Measurements from ENCODE around the gene KMT2C. TPM values are rescaled to one million over a fixed set of nuclear protein-coding genes. Genes with fewer than 3 reads are reported as not detected.

KMT2C gene
- total RNA-seq, 3 donors from 2014 or later (not counting 1 experiment from before 2014, with no cell fraction given), result 159 to 177 (median 167) TPM

GRCh38 chr7:152107945-152108344, 327.9 kb downstream of the KMT2C start:
- H3K27me3 ChIP-seq (ENCODE audit: control insufficient read depth, insufficient read depth, low read length), result no peaks in the 10 kb centered on the region
- TF ChIP-seq, protein P1, sequence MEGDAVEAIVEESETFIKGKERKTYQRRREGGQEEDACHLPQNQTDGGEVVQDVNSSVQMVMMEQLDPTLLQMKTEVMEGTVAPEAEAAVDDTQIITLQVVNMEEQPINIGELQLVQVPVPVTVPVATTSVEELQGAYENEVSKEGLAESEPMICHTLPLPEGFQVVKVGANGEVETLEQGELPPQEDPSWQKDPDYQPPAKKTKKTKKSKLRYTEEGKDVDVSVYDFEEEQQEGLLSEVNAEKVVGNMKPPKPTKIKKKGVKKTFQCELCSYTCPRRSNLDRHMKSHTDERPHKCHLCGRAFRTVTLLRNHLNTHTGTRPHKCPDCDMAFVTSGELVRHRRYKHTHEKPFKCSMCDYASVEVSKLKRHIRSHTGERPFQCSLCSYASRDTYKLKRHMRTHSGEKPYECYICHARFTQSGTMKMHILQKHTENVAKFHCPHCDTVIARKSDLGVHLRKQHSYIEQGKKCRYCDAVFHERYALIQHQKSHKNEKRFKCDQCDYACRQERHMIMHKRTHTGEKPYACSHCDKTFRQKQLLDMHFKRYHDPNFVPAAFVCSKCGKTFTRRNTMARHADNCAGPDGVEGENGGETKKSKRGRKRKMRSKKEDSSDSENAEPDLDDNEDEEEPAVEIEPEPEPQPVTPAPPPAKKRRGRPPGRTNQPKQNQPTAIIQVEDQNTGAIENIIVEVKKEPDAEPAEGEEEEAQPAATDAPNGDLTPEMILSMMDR (IDR thresholded peaks at IDR 0.05), result no peak
- 98% methylated on average over 17 of the region's 17 CpGs for WGBS (ENCODE audit: insufficient coverage)
- H3K36me3 ChIP-seq (ENCODE audit: control insufficient read depth, insufficient read depth, low read length), result peaks cover 35% of the 10 kb centered on the region
- no peak overlapping the region for H3K27ac Mint-ChIP-seq
- no peaks in the 10 kb centered on the region for H3K4me1 ChIP-seq (ENCODE audit: control insufficient read depth, insufficient read depth, low read length)
- H3K9me3 Mint-ChIP-seq, result no peaks in the 10 kb centered on the region
- no peak overlapping the region for H3K4me3 ChIP-seq (ENCODE audit: low read length)
- intact Hi-C loops (cut with micrococcal nuclease), result no loop called here
- H3K36me3 Mint-ChIP-seq, result peaks cover 10% of the 10 kb centered on the region
- no peaks in the 10 kb centered on the region for H3K4me1 Mint-ChIP-seq
- DNase-seq (no peak), ATAC-seq (no peak)
- no peaks in the 10 kb centered on the region for H3K9me3 ChIP-seq (ENCODE audit: control insufficient read depth, insufficient read depth, low read length)
- H3K4me3 Mint-ChIP-seq, result no peak overlapping the region
- no peak overlapping the region for H3K27ac ChIP-seq (ENCODE audit: low read length)
- H3K27me3 Mint-ChIP-seq (ENCODE audit: low read depth in 2 of 2), result no peaks in the 10 kb centered on the region

GRCh38 chr7:152106990-152107389, 328.8 kb downstream of the KMT2C start:
- no peaks in the 10 kb centered on the region for H3K9me3 Mint-ChIP-seq
- Histone ChIP-seq H3K4me1 (ENCODE audit: control insufficient read depth, insufficient read depth, low read length) (no peaks in the 10 kb centered on the region), H3K36me3 (ENCODE audit: control insufficient read depth, insufficient read depth, low read length) (peaks cover 36% of the 10 kb centered on the region), H3K9me3 (ENCODE audit: control insufficient read depth, insufficient read depth, low read length) (no peaks in the 10 kb centered on the region), H3K4me3 (ENCODE audit: low read length) (no peak overlapping the region), H3K27me3 (ENCODE audit: control insufficient read depth, insufficient read depth, low read length) (no peaks in the 10 kb centered on the region), H3K27ac (ENCODE audit: low read length) (no peak overlapping the region)
- intact Hi-C loops (cut with micrococcal nuclease), result no loop called here
- no peak for ATAC-seq
- no peak overlapping the region for H3K27ac Mint-ChIP-seq
- H3K4me1 Mint-ChIP-seq, result no peaks in the 10 kb centered on the region
- no peaks in the 10 kb centered on the region for H3K27me3 Mint-ChIP-seq (ENCODE audit: low read depth in 2 of 2)
- peaks cover 10% of the 10 kb centered on the region for H3K36me3 Mint-ChIP-seq
- H3K4me3 Mint-ChIP-seq, result no peak overlapping the region
- 95% methylated on average over 4 of the region's 4 CpGs for WGBS (ENCODE audit: insufficient coverage)
- no peak for DNase-seq
- TF ChIP-seq, protein P1 (IDR thresholded peaks at IDR 0.05), result no peak

GRCh38 chr7:152105205-152105604, 330.6 kb downstream of the KMT2C start:
- no peaks in the 10 kb centered on the region for H3K9me3 ChIP-seq (ENCODE audit: control insufficient read depth, insufficient read depth, low read length)
- DNase-seq (no peak), ATAC-seq (no peak)
- H3K36me3 ChIP-seq (ENCODE audit: control insufficient read depth, insufficient read depth, low read length), result peaks cover 33% of the 10 kb centered on the region
- no peaks in the 10 kb centered on the region for H3K27me3 Mint-ChIP-seq (ENCODE audit: low read depth in 2 of 2)
- no peaks in the 10 kb centered on the region for H3K4me1 ChIP-seq (ENCODE audit: control insufficient read depth, insufficient read depth, low read length)
- no peaks in the 10 kb centered on the region for H3K27me3 ChIP-seq (ENCODE audit: control insufficient read depth, insufficient read depth, low read length)
- no peak overlapping the region for H3K4me3 Mint-ChIP-seq
- no peak overlapping the region for H3K27ac ChIP-seq (ENCODE audit: low read length)
- intact Hi-C loops (cut with micrococcal nuclease), result no loop called here
- H3K4me1 Mint-ChIP-seq, result no peaks in the 10 kb centered on the region
- WGBS (ENCODE audit: insufficient coverage), result 98% methylated on average over 11 of the region's 11 CpGs
- TF ChIP-seq, protein P1 (IDR thresholded peaks at IDR 0.05), result no peak
- H3K4me3 ChIP-seq (ENCODE audit: low read length), result no peak overlapping the region
- H3K9me3 Mint-ChIP-seq, result no peaks in the 10 kb centered on the region
- peaks cover 10% of the 10 kb centered on the region for H3K36me3 Mint-ChIP-seq
- no peak overlapping the region for H3K27ac Mint-ChIP-seq

DNA sequence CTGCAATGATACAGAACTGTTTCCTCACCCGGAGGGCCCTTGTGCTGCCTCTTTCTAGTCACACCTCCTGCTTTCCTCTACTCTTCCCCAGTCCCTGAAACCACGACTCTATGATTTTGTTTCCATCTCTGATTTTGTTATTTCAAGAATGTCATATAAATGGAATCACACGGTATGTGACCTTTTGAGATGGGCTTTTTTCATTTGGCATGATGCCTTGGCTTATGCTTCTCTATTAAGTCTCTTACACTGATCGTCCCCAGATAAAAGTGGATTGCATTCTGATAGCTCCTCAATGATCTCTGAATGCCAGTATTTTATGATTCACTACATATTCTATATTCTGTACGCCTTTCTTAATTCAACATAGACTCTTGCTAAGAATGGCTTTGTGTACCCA, 332.1 kb downstream of the KMT2C start:
- intact Hi-C loops (cut with micrococcal nuclease), result no loop called here
- Histone ChIP-seq H3K9me3 (ENCODE audit: control insufficient read depth, insufficient read depth, low read length) (no peaks in the 10 kb centered on the region), H3K4me1 (ENCODE audit: control insufficient read depth, insufficient read depth, low read length) (no peaks in the 10 kb centered on the region), H3K36me3 (ENCODE audit: control insufficient read depth, insufficient read depth, low read length) (peaks cover 33% of the 10 kb centered on the region), H3K27me3 (ENCODE audit: control insufficient read depth, insufficient read depth, low read length) (no peaks in the 10 kb centered on the region), H3K27ac (ENCODE audit: low read length) (no peak overlapping the region), H3K4me3 (ENCODE audit: low read length) (no peak overlapping the region)
- TF ChIP-seq, protein P1 (IDR thresholded peaks at IDR 0.05), result no peak
- ATAC-seq, result no peak
- H3K9me3 Mint-ChIP-seq, result no peaks in the 10 kb centered on the region
- H3K36me3 Mint-ChIP-seq, result peaks cover 10% of the 10 kb centered on the region
- no peak overlapping the region for H3K4me3 Mint-ChIP-seq
- no peak for DNase-seq
- no peaks in the 10 kb centered on the region for H3K4me1 Mint-ChIP-seq
- no peak overlapping the region for H3K27ac Mint-ChIP-seq
- no peaks in the 10 kb centered on the region for H3K27me3 Mint-ChIP-seq (ENCODE audit: low read depth in 2 of 2)
- 96% methylated on average over 5 of the region's 5 CpGs for WGBS (ENCODE audit: insufficient coverage)

All from natural killer cell (primary cell).